Thymus (tissue), 11 donors: Measurements from ENCODE around the gene HS3ST3B1. TPM values are rescaled to one million over a fixed set of nuclear protein-coding genes. Genes with fewer than 3 reads are reported as not detected.

Source experiments
- DNase-seq, 9 donors: peaks; one replicate each; pipeline ENCODE4 v3.0.0-alpha.2; 2013; ENCODE audit warnings: low spot score in 9 of 9, low read depth in 6 of 9, missing footprints in 1 of 9
- H3K27ac ChIP-seq, 2 donors: one replicate each; pipeline ENCODE4 v1.5.1; 2013; ENCODE audit warnings: control low read depth in 1 of 2, low read depth in 1 of 2, low read length in 1 of 2, mild to moderate bottlenecking in 1 of 2, moderate library complexity in 1 of 2
- H3K27me3 ChIP-seq, 2 donors: one replicate each; pipeline ENCODE4 v1.5.1; 2013; ENCODE audit warnings: low read length in 1 of 2; ENCODE audit not compliant: control insufficient read depth in 2 of 2, insufficient read depth in 1 of 2
- H3K36me3 ChIP-seq, 2 donors: one replicate each; pipeline ENCODE4 v1.5.1; 2013; ENCODE audit warnings: low read length in 1 of 2, mild to moderate bottlenecking in 1 of 2, moderate library complexity in 1 of 2; ENCODE audit not compliant: control insufficient read depth in 2 of 2, insufficient read depth in 2 of 2
- H3K4me1 ChIP-seq, 2 donors: one replicate each; pipeline ENCODE4 v1.5.1; 2013; ENCODE audit warnings: low read length in 2 of 2; ENCODE audit not compliant: control insufficient read depth in 2 of 2, insufficient read depth in 2 of 2
- H3K4me3 ChIP-seq, 2 donors: one replicate each; pipeline ENCODE4 v1.5.1; 2013; ENCODE audit warnings: low read length in 2 of 2, control low read depth in 1 of 2, mild to moderate bottlenecking in 1 of 2
- H3K9me3 ChIP-seq, 2 donors: one replicate each; pipeline ENCODE4 v1.5.1; 2013; ENCODE audit warnings: low read length in 1 of 2, mild to moderate bottlenecking in 1 of 2; ENCODE audit not compliant: control insufficient read depth in 2 of 2, insufficient read depth in 1 of 2
- WGBS: extraction: QIAGEN DNeasy Blood & Tissue Kit; methylation state at CpG from one replicate; pipeline ENCODE4 v1.1.7; 2013; 5-methylcytosine and 5-hydroxymethylcytosine counted together
- polyA plus RNA-seq: library from polyadenylated mRNA; stranded (reverse); fragments of 200-250 nt; gene quantifications from one replicate; pipeline ENCODE4 v1.2.3, GENCODE V29; 2013
- total RNA-seq: library from RNA; stranded (reverse); fragments of 120-200 nt; gene quantifications from one replicate; pipeline ENCODE4 v1.2.4, GENCODE V29; 2013
- donor health status: healthy.

The HS3ST3B1 gene
- total and polyA plus RNA-seq, 2 donors, result 5.8 to 6.3 TPM

- no peak overlapping the region for H3K4me3 ChIP-seq
- no peaks in the 10 kb centered on the region for H3K27me3 ChIP-seq
- H3K4me1 ChIP-seq, result peaks cover 0 to 11% of the 10 kb centered on the region in 2 donors
- H3K36me3 ChIP-seq, result peaks cover 0 to 6% of the 10 kb centered on the region in 2 donors
- WGBS, result 52% methylated on average over 2 of the region's 2 CpGs
- no peak for DNase-seq
- H3K9me3 ChIP-seq, result no peaks in the 10 kb centered on the region
- no peak overlapping the region for H3K27ac ChIP-seq
Measured at GRCh38 chr17:14334919-14335318, 34.0 kb downstream of the HS3ST3B1 start.

GRCh38 chr17:14336418-14336817 is 35.5 kb downstream of the HS3ST3B1 start:
- Histone ChIP-seq H3K36me3 (peaks cover 0 to 8% of the 10 kb centered on the region in 2 donors), H3K4me1 (peaks cover 0 to 4% of the 10 kb centered on the region in 2 donors), H3K27ac (no peak overlapping the region), H3K9me3 (no peaks in the 10 kb centered on the region), H3K4me3 (no peak overlapping the region), H3K27me3 (no peaks in the 10 kb centered on the region)
- WGBS, result 95% methylated on average over 4 of the region's 4 CpGs
- DNase-seq, result no peak

GRCh38 chr17:14337596-14338079 is 36.8 kb downstream of the HS3ST3B1 start:
- Histone ChIP-seq H3K4me1 (peaks cover 0 to 4% of the 10 kb centered on the region in 2 donors), H3K27me3 (no peaks in the 10 kb centered on the region)
- WGBS, result 96% methylated on average over 3 of the region's 3 CpGs

DNA sequence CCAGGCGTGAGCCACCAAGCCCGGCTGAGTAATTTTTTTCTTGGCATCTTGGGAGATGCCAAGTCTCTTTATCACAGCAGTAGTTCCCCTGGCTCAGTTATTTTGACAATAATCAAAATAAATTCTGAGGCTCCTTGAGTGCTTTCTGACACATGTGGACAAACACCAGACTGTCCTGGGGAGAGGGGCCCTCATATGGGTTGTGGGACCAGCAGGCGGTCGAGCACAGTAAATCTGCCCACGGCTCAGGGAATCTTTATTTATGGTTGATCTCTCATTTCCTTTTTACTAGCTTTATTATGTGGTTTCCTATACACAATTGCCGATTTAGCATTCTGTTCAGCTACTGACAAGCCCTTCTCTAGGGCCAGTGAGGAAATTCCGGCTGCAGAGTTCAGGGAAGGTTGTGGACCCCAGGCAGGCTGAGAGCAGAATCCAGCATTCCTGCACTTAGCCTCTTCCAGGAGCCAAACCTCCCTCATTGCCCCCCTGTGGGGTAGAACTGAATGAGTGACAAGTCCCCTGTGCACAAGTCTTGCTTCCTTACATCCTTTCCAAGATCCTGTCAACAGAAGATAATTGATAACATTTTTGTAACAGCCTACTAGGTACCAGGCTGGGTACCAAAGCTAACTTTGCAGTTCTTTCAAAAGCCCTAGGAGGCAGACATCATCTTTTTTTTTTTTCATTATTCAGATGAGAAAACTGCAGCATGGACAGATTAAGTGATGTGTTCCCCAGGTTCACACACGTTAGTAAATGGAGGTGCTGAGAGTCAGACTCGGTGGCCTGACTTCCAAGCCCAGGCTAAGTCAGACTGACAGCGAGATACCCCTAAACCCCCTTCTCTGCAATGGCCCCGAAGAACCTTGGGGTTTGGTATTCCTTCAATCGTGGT is 40.2 kb downstream of the HS3ST3B1 start:
- Histone ChIP-seq H3K4me3 (no peak overlapping the region), H3K4me1 (no peaks in the 10 kb centered on the region), H3K27ac (no peak overlapping the region), H3K27me3 (no peaks in the 10 kb centered on the region), H3K36me3 (peaks cover 0 to 9% of the 10 kb centered on the region in 2 donors), H3K9me3 (no peaks in the 10 kb centered on the region)
- WGBS, result 75% methylated on average over 12 of the region's 12 CpGs
- DNase-seq, result no peak

More at GRCh38 chr17:14337596-14338079, 36.8 kb downstream of the HS3ST3B1 start:
- Histone ChIP-seq H3K9me3 (no peaks in the 10 kb centered on the region), H3K4me3 (no peak overlapping the region), H3K36me3 (peaks cover 0 to 5% of the 10 kb centered on the region in 2 donors), H3K27ac (no peak overlapping the region)
- no peak for DNase-seq

DNA sequence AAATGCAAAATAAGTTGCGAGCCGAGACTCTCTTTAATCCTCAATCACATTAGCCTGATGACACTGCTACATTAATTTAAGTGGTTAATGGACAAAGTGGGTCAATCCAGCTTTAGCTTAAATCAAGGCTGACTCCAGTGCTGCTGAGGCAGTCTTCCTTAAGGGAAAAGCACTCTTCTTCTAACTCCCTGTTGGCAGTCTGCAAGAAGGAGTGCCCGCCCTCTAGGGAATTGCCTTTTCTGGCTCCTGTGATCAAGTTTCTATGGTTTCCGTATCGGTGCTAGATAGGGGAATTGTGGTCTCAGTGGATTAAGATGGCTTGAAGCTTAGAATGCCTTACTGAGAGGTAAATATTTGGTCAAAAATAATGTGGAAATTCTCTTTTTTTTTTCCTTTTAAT is 41.0 kb downstream of the HS3ST3B1 start:
- no peaks in the 10 kb centered on the region for H3K9me3 ChIP-seq
- no peaks in the 10 kb centered on the region for H3K4me1 ChIP-seq
- no peak for DNase-seq
- peaks cover 0 to 12% of the 10 kb centered on the region in 2 donors for H3K36me3 ChIP-seq
- 92% methylated on average over 5 of the region's 5 CpGs for WGBS
- H3K4me3 ChIP-seq, result no peak overlapping the region
- no peaks in the 10 kb centered on the region for H3K27me3 ChIP-seq
- H3K27ac ChIP-seq, result no peak overlapping the region

GRCh38 chr17:14346801-14347200 is 45.9 kb downstream of the HS3ST3B1 start:
- Histone ChIP-seq H3K4me3 (no peak overlapping the region), H3K9me3 (no peaks in the 10 kb centered on the region), H3K4me1 (no peaks in the 10 kb centered on the region), H3K36me3 (peaks cover 0 to 20% of the 10 kb centered on the region in 2 donors), H3K27ac (no peak overlapping the region), H3K27me3 (no peaks in the 10 kb centered on the region)
- DNase-seq, result no peak
- WGBS, result 89% methylated on average over 6 of the region's 6 CpGs

- H3K27me3 ChIP-seq, result no peaks in the 10 kb centered on the region
- H3K27ac ChIP-seq, result no peak overlapping the region
- H3K4me1 ChIP-seq, result no peaks in the 10 kb centered on the region
- peaks cover 0 to 16% of the 10 kb centered on the region in 2 donors for H3K36me3 ChIP-seq
- DNase-seq, result no peak
- H3K4me3 ChIP-seq, result no peak overlapping the region
- 95% methylated on average over 3 of the region's 3 CpGs for WGBS
- no peaks in the 10 kb centered on the region for H3K9me3 ChIP-seq
Measured at GRCh38 chr17:14351493-14351892, 50.6 kb downstream of the HS3ST3B1 start.

GRCh38 chr17:14352136-14352535 is 51.3 kb downstream of the HS3ST3B1 start:
- Histone ChIP-seq H3K4me1 (no peaks in the 10 kb centered on the region), H3K36me3 (peaks cover 0 to 11% of the 10 kb centered on the region in 2 donors), H3K4me3 (no peak overlapping the region), H3K27me3 (no peaks in the 10 kb centered on the region), H3K27ac (no peak overlapping the region), H3K9me3 (no peaks in the 10 kb centered on the region)
- DNase-seq, result no peak
- over 99% methylated on average over 2 of the region's 2 CpGs for WGBS

DNA sequence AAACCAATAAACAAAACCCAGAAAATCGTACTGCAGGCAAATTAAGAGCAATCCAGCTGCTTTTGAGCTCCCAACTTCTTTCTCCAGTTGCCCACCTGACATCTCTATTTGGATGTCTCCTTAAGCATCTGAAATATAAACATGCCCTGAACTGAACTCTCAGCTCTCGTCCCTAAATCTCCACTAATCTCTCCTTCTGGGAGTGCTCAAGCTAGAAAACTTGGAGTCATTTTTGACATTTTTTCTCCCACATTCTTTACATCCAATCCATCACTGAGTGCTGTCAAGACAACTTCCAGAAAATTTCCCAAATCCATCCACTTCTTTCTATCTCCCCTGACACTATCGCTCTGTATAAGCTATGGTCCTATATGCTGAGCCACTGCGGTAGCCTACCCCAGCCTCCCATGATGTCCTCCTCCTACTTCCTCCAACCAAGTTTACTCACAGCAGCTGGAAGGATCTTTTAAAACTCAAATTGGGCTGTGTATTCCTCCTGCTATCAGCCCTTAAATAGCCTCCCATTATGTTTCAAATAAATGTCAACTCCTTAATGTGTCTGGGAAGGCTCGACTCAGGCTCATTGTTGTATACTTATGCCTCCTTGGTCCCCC is 53.1 kb downstream of the HS3ST3B1 start:
- H3K9me3 ChIP-seq, result no peaks in the 10 kb centered on the region
- H3K36me3 ChIP-seq, result peaks cover 0 to 3% of the 10 kb centered on the region in 2 donors
- H3K4me1 ChIP-seq, result peaks cover 0 to 2% of the 10 kb centered on the region in 2 donors
- WGBS, result 86% methylated on average over 5 of the region's 5 CpGs
- no peaks in the 10 kb centered on the region for H3K27me3 ChIP-seq
- no peak overlapping the region for H3K27ac ChIP-seq
- no peak for DNase-seq
- no peak overlapping the region for H3K4me3 ChIP-seq
